GM18517 (cell line): ENCODE measurements around the gene VASP.
"Not testable (repeated sequence)": the region's sequence is repeated elsewhere in the genome, so short reads cannot be mapped to it uniquely, and the experiment has no call there.

Experiments used
- ATAC-seq: cut with Tn5 transposase; IDR thresholded peaks from one replicate; pipeline ENCODE4 v1.9.1; 2021; ENCODE audit warnings: mild to moderate bottlenecking, moderate library complexity; ENCODE audit not compliant: unreplicated experiment

Gene VASP

GRCh38 chr19:45496349-45496953, 10.8 kb upstream of the VASP start:
- peak; percentile 3 for ATAC-seq

- ATAC-seq, result no peak
These were observed 9.5 kb upstream of the VASP start for GRCh38 chr19:45497791-45498190.

GRCh38 chr19:45498411-45499195, 8.7 kb upstream of the VASP start, which contains the start of gene PPM1N:
TSS of gene PPM1N (plus strand) at chr19:45498443. CDS start at chr19:45498473, 30 bp downstream.
- no peak for ATAC-seq

DNA sequence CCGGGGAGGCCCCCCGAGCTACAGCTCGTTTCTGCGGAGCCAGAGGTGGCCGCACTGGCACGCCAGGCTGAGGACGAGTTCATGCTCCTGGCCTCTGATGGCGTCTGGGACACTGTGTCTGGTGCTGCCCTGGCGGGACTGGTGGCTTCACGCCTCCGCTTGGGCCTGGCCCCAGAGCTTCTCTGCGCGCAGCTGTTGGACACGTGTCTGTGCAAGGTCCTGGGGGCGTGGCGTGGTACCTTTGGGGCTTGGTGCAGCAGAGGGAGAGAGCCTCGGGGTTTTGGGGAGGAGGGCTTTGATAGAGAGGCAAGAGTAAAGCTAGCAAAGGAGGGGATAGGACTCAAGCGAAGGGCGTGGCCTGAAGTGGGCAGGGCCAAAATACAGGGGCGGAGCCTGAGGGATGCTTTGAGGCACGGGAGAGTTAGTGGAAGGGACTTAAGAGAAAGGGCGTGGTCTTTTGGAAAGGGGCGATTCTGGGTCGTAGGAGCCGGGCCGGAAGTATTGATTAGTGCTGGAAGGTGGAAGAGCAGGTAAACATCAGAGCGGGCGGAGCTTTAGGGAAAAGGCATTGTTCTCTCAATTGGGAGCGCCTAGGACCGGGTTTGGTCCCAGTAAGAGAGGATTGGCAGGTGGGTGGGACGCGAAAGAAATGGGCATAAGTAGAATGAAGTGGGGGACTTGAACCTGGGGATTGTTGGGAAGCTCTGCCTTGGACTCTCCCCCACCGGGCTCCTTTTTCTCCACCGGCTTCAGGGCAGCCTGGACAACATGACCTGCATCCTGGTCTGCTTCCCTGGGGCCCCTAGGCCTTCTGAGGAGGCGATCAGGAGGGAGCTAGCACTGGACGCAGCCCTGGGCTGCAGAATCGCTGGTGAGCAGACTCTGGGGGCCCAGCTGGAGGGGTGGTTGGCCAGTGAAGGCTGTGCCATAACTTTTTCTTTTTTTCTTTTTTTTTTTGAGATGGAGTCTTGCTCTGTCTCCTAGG, 7.8 kb upstream of the VASP start:
- no peak for ATAC-seq

DNA sequence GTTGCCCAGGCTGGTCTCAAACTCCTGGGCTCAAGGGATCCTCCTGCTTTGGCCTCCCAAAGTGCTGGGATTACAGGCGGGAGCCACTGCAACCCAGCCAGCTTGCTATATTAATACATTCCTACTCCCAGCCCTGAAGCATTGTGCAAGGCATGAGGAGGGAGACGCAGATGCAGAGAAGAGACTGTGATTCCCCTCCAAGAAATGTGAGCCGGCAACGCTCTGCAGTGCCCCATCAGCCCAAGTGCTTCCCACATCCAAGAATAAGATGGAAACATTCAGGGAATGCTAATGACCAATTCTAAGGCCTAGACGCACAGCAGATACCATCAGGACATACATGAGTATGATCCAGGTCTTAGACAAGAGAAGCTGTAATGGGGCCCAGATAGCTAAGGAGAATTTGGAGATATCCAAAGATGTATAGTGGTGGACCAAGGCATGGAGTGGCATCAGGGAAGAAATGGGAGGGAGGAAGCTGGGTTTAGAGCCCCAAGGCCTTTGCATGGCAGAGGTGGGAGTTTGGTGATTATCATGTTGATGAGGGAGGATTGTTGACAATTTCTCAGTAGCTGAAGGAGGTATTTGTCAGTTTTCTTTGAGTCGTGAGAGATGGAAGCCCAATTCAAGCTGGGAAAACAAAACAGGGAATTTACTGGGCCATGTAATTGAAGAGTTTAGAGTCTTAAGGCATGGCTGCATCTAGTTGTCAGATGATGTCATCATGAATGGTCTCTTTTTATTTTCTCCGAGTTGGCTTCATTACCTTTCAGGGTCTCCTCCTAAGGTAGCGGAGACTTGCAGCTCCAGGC, 6.2 kb upstream of the VASP start:
- no peak for ATAC-seq

- no peak for ATAC-seq
These were observed 5.6 kb upstream of the VASP start for GRCh38 chr19:45501730-45502014.

GRCh38 chr19:45502111-45502510, 5.2 kb upstream of the VASP start:
- ATAC-seq, result no peak

DNA sequence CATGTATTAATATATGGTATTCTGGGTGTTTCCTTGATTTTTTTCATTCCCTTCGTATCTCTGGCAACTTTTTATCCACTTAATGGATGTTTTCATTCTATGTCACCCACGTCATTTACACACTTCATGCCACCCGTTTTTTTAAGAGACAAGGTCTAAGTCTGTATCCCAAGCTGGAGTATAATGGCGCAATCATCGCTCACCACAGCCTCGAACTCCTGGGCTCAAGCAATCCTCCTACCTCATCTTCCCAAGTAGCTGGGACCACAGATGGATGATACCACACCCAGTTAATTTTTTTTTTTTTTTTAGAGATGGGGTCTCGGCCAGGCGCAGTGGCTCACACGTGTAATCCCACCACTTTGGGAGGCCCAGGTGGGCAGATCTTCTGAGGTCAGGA, 3.4 kb upstream of the VASP start:
- ATAC-seq, result no peak

DNA sequence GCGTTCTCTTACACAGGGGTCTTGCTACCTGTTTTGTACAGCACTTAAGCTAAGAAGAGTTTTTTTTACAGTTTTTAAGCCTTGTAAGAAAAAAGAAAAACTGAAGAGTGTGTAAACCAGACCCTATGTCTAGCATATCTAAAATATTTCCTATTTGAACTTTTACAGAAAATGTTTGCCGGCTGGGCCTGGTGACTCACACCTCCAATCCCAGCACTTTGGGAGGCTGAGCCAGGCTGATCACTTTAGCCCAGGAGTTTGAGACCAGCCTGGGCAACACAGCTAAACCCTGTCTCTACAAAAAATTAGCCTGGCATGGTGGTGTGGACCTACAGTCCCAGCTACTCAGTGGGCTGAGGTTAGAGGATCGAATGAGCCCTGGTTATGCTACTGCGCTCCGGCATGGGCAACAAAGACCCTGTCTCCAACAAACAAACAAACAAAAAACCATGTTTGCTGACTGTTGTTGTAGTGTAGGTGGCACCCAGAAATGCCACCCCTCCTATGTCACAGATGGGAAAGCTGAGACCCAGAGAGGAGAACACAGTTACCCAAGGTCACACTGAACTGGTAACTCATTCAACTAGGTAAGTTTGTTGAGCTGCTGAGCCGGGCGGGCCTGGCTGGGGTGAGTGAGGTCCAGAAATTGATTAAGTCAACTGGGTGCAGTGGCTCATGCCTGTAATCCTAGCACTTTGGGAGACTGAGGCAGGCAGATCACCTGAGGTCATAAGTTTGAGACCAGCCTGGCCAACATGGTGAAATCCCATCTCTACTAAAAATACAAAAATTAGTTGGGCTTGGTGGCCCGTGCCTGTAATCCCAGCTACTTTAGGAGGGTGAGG, 1.9 kb upstream of the VASP start:
- ATAC-seq, result no peak

DNA sequence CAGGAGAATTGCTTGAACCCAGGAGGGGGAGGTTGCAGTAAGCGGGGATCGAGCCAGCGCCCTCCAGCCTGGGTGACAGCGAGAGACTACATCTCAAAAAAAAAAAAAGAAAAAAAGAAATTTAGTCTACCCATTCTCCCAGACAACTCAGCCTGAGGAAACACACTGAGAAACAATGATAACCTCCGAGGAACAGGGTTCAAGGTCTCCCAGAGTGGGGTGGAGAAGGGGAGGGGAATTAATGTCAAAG, 1.4 kb upstream of the VASP start:
- ATAC-seq, result no peak

GRCh38 chr19:45506246-45506988, 862 bp upstream of the VASP start:
- ATAC-seq, result peak; percentile 50

- ATAC-seq, result no peak
These were observed 665 bp downstream of the VASP start for GRCh38 chr19:45507872-45508416.

DNA sequence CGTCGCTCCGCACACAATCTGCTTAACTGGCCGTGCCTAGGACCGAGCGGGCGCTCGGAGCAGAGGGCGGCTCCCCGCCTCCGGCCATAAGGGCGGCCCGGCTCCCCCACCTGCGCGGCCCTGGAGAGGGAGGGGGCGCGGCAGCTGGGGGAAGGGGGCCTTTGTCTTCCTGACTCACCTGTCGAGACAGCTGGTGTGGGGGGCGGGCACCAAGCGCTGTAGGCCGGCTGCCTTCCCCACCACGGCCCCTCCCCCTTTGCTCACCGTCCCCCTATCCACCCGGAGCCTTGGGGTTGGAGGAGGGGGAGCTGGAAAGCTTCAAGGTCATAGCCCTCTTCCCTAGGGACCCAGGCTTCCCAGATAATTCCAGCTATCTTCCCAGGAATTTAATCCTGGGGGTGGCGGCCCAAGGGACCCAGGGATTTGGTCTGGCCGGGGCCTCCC, 1.2 kb downstream of the VASP start:
- no peak for ATAC-seq

- ATAC-seq, result no peak
These were observed 1.8 kb downstream of the VASP start for GRCh38 chr19:45508861-45509691.

DNA sequence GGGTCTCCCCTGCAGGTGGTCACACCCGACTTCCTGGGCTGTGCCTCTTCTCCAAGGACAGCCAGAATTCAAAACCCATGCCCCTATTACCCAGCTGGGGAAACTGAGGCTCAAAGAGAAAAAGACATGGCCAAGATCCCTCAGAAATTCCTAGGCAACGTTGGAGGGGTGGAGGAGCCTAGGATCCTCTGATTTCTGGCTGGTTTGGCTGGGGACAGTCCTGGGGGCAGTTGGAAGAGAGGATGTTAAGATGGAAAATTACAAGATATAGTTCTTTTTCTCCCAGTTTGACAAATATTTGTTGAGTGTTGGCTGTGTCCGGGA, 2.4 kb downstream of the VASP start:
- ATAC-seq, result no peak

GRCh38 chr19:45510352-45510751, 3.1 kb downstream of the VASP start:
- ATAC-seq, result not testable (repeated sequence)

- no peak for ATAC-seq
These were observed 3.8 kb downstream of the VASP start for GRCh38 chr19:45511074-45511473.

- ATAC-seq, result no peak
These were observed 5.7 kb downstream of the VASP start for GRCh38 chr19:45512881-45513483.
